ENCODE results near the gene TENT4B.

- TF ChIP-seq CREB1 (IDR thresholded peaks at IDR 0.05; ENCODE audit: low read depth) = no peak
- no peak for TF ChIP-seq FOXM1 (IDR thresholded peaks at IDR 0.05; ENCODE audit: borderline replicate concordance, low read depth)
- no peak for TF ChIP-seq REST (IDR thresholded peaks at IDR 0.05; ENCODE audit: low read depth)
Observed at GRCh38 chr16:50268352-50268751, 115.2 kb downstream of the TENT4B start.
